ENCODE data around the gene USP37.

USP37 gene

GRCh38 chr2:218474527-218474926, 93.6 kb downstream of the USP37 start:
- no peak for DNase-seq

DNA sequence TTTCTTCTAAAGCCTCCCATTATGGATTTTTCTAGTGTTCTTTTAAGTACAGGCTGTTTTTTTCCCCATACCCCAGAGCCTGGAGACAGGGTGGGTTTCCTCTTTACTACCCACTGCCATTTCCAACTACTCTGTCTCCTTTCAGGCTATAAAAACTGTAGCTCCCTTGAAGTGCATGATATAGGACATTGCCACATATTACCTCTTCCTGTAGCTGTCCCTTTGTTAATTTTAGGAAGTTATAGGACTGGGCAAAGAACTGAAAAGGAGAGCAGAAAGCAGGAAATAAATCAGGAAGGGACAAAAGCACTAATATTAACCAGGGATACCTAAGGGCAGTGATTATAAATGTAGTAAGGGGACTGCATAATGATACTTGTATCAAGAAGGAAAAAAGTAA, 95.2 kb downstream of the USP37 start:
- DNase-seq: no peak

DNA sequence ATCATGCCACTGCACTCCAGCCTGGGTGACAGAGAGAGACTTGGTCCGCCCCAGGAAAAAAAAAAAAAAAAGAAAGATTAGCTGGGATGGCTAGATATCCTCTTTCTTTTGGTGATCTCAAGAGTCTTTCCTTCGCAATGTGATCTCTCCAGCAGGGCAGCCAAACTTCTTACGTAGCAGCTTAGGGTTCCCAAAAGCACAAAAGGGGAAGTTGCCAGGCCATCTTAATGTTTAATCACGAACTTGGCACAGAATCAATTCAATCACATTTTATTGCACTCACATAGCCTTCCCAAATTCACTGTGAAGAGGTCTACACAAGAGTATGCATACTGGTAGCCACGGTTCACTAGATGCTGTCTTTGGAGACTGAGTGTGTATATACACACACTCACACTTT, 96.2 kb downstream of the USP37 start:
- peak; percentile 68 for DNase-seq

DNA sequence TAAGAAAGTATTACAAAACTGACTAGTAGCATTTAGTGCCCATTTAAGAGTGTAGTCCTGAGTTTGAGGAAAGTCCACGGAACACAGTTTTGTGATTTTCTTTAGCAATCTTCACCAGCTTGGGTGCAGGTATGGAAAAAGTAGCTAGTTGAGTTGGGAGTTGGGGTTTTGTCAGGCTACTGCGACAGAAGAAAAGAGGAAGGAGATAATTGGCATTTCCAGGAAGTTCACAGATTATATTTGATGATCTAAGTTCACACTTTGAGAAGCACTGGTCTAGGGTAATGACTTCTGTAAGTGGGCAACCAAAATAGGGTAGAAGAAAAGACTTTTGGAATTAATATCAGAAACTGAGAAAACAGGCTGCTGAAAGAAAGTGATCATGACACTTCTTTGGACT, 97.1 kb downstream of the USP37 start:
- peak; percentile 50 for DNase-seq

DNA sequence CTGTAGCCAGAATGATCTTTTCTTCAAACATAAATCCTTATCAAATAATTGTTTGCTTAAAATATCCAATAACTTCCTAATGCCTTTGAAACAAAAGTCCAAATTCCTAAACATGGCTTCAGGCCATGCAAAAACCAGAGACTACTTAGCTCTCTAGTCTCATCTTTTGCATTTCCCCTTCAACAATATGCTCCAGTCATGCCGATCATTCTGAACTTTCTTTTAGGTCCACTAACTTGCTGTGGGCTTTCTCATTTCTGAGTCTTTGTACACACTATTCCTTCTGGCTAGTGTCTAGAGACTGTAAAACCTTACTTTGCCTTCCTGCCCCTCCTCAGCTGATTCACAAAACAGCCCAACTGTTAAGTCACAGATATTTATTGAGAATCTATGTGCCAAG, 97.7 kb downstream of the USP37 start:
- no peak for DNase-seq

GRCh38 chr2:218465987-218466633, 102.0 kb downstream of the USP37 start:
- DNase-seq: no peak

DNA sequence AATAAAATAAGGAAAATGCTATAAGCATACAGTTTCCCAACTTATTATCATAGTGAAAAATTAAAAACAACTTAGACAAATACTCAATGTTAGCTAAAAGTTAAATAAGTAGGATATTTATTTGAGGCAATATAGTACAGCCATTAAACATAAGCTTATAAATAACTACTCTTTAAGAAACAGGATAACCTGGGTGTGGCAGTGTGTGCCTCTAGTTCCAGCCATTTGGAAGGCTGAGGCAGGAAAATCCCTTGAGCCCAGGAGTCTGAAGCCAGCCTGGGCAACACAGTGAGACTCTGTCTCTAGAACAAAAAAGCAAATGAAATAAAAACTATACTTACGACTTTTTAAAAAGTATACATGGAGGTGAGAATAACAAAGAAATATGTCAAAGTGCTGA, 109.6 kb downstream of the USP37 start:
- DNase-seq: no peak

GRCh38 chr2:218456849-218457248, 111.3 kb downstream of the USP37 start:
- no peak for DNase-seq

GRCh38 chr2:218452079-218452478, 116.1 kb downstream of the USP37 start:
- no peak for DNase-seq

- no peak for DNase-seq
Measured at GRCh38 chr2:218448934-218449333, 119.2 kb downstream of the USP37 start.

GRCh38 chr2:218447072-218447471, 121.1 kb downstream of the USP37 start:
- no peak for DNase-seq

DNA sequence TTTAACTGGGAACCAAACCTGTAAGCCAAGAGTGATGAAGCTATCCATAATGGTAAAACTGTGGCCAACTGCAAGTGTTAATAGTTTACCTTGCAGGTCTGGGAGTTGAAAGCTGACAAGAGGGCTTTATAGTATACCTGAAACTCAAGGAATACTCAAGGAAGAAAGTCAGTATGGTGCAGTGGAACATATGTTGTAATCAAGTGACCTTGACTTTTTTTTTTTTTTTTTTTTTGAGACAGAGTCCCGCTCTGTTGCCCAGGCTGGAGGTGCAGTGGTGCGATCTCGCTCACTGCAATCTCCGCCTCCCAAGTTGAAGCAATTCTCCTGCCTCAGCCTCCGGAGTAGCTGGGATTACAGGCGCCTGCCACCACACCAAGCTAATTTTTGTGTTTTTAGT, 121.6 kb downstream of the USP37 start:
- DNase-seq: no peak

DNA sequence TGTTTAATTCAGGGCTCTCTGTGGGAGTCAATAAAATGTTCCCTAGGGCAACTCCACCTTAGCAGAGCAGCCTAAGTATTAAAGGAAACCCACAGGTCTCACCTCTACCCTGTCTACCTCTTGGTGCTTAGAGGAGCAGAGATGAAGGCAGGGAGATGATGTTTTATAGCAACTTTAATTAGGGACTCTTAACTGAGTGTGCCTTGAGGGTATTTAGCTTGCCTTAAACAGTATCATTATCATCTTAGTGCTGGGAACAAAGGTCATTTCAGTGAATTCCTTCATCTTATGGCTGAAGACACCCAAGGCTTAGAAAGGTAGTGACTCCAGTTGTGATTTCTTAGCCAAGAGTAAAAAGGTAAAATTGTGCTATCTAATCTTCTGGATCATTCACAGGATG, 122.5 kb downstream of the USP37 start:
- DNase-seq: no peak

GRCh38 chr2:218444692-218445357, 123.3 kb downstream of the USP37 start:
- no peak for DNase-seq

- DNase-seq: peak; percentile 73
Measured at GRCh38 chr2:218438596-218438995, 129.6 kb downstream of the USP37 start.

DNA sequence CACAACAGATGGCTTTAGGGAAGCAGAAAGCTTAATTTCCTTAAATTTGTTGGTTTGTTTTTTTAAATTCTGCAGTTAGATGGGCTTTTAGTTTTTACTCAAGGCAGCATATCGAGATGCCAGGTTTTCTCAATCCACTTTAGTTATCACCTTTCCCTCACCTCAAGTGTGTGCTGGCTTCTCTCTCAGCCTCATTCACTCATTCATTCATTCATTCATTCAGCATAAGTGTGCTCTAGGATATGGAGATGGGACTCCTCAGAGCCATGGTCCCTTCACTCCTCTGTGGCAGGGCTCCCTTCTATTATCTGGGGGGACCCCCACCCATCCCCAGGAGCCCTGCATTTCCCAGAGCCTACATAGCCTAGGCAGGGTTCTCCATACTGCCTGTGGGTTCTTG, 130.2 kb downstream of the USP37 start:
- no peak for DNase-seq

GRCh38 chr2:218436992-218437391, 131.2 kb downstream of the USP37 start:
- no peak for DNase-seq

DNA sequence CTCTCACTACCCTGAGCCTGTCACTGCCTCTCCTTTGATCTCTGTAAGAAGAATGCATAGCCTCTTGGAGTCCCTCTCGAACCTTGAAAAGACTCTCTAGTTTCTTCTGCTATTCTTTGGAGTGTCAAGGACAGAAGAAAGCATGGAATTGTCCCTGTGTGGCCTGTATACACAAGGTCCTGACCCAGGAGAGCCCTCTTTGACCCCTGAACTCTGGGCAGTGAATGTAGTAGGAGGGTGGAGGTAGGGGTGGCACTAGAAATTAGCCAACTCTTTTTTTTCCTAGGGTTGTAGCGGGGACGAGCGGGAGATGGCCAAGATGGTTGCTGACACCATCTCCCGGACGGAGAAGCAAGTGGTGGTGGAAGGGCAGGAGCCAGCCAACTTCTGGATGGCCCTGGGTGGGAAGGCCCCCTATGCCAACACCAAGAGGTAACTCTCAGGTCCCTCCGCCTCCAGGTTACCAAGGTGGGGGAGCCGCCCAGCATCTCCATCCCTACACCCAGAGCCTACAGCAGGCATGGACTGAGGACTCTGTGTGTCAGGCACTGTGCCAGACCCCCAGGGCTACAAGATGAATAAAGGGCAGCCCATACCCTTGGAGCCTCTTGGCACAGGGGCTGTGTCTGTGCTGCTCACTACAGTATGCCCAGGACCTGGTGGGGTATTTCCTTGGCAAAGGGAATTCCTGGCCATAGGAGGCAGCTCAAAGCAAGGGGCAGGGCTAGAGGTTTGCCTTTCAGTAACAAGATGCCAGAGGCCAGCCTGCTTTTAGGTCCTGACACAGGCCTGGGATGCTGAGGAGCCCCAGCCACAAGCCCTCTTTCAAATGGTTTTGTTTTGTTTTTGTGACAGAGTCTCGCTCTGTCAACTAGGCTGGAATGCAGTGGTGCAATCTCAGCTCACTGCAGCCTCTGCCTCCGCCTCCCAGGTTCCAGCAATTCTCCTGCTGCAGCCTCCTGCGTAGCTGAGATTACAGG, 132.9 kb downstream of the USP37 start:
- no peak for DNase-seq

DNA sequence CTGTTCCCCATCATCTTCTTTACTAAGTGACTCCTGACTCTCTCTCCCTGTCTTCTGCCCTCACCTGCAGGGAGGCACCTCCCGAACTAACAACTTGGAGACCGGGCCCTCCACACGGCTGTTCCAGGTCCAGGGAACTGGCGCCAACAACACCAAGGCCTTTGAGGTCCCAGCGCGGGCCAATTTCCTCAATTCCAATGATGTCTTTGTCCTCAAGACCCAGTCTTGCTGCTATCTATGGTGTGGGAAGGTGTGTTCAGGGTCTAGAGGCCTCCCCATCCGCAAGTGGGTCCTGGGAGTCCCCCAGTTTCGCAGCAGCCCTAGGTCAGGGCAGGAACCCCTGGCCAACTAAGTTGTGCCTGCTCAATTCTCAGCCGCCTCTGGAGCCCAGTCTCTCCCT, 133.7 kb downstream of the USP37 start:
- no peak for DNase-seq

- no peak for DNase-seq
Measured at GRCh38 chr2:218432676-218433365, 135.3 kb downstream of the USP37 start.

DNA sequence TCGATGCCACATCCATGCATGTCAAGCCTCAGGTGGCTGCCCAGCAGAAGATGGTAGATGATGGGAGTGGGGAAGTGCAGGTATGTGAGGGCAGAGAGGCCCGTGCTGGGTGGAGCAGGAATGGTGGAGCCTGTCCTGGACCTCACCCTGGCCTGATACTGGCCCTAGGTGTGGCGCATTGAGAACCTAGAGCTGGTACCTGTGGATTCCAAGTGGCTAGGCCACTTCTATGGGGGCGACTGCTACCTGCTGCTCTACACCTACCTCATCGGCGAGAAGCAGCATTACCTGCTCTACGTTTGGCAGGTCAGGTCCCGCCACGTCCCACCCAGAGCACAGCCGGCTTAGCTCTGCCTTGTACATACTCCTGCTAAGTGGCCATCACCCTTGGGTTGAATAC, 136.3 kb downstream of the USP37 start:
- DNase-seq: no peak

DNA sequence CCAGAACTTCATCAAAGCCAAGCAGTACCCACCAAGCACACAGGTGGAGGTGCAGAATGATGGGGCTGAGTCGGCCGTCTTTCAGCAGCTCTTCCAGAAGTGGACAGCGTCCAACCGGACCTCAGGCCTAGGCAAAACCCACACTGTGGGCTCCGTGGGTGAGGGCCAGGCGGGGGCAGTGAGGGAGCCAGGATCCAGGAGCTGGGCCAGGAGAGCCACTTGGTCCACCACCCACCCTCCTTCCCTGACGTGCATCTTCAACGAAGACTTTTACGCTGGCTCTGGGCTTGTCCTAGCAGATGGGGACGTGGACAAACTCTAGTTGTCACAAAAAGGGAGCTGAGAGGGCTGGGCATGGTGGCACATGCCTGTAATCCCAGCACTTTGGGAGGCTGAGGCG, 137.4 kb downstream of the USP37 start:
- DNase-seq: no peak
